OCI-LY3 (cell line): ENCODE results near the gene CSRNP3.
"Not testable (repeated sequence)": the region's sequence is repeated elsewhere in the genome, so short reads cannot be mapped to it uniquely, and the experiment has no call there.

ENCODE experiments used
- H2AFZ ChIP-seq: fragments of 200-600, 300-600 bp; shearing (Covaris generic); 2 replicates; pipeline ENCODE4 v1.6.0; 2014; ENCODE audit warnings: antibody characterized with exemption, low read depth, low read length
- H3K27ac ChIP-seq: fragments of 200-600, 300-600 bp; sonication (generic); 2 replicates; pipeline ENCODE4 v1.5.1; 2014; ENCODE audit warnings: mild to moderate bottlenecking, low read length, moderate library complexity, mixed read lengths
- H3K27me3 ChIP-seq: fragments of 200-600, 300-600 bp; sonication (generic); 2 replicates; pipeline ENCODE4 v1.6.1; 2014; ENCODE audit warnings: low read depth, low read length, mixed read lengths
- H3K36me3 ChIP-seq: fragments of 200-600, 300-600 bp; sonication (generic); replicated peaks from 2 replicates; pipeline ENCODE3; 2014; ENCODE audit warnings: low read depth, low read length, mixed read lengths
- H3K4me1 ChIP-seq: fragments of 300-600, 200-600 bp; sonication (generic); 2 replicates; pipeline ENCODE4 v1.6.1; 2014; ENCODE audit warnings: low read length, mixed read lengths
- H3K4me2 ChIP-seq: fragments of 200-600, 300-600 bp; sonication (generic); 2 replicates; pipeline ENCODE4 v1.6.1; 2014; ENCODE audit warnings: low read length, mixed read lengths
- H3K4me3 ChIP-seq: fragments of 300-600, 200-600 bp; sonication (generic); 2 replicates; pipeline ENCODE4 v1.5.1; 2014; ENCODE audit warnings: antibody characterized with exemption, mild to moderate bottlenecking, low read length, moderate library complexity
- H3K79me2 ChIP-seq: fragments of 300-600, 200-600 bp; shearing (Covaris generic); 2 replicates; pipeline ENCODE4 v1.6.1; 2014; ENCODE audit warnings: mild to moderate bottlenecking, low read length, mixed read lengths
- H3K9ac ChIP-seq: fragments of 300-600, 200-600 bp; shearing (Covaris generic); 2 replicates; pipeline ENCODE4 v1.6.0; 2014; ENCODE audit warnings: mild to moderate bottlenecking, low read length, moderate library complexity
- H3K9me3 ChIP-seq: fragments of 200-600, 300-600 bp; shearing (Covaris generic); 2 replicates; pipeline ENCODE4 v1.6.1; 2014; ENCODE audit warnings: low read length, mixed read lengths; ENCODE audit not compliant: insufficient read depth
- H4K20me1 ChIP-seq: fragments of 200-600, 300-600 bp; sonication (generic); 2 replicates; pipeline ENCODE4 v1.6.1; 2016; ENCODE audit warnings: low read length, mixed read lengths; ENCODE audit not compliant: insufficient read depth
- EZH2phosphoT487 ChIP-seq: fragments of 200-600 bp; shearing (Covaris generic); IDR thresholded peaks from 2 replicates; pipeline ENCODE4 v1.6.1; 2018; ENCODE audit warnings: antibody characterized with exemption, mixed run types, low read depth
- TF ChIP-seq, protein P1 (sequence below): fragments of 200-600, 300-600 bp; sonication (generic); IDR thresholded peaks from 2 replicates; pipeline ENCODE4 v1.5.1; 2014; ENCODE audit warnings: antibody characterized with exemption, low read length, low read depth

Gene CSRNP3

GRCh38 chr2:165662720-165663119 lies 193.2 kb downstream of the CSRNP3 start:
- H3K36me3 ChIP-seq = no peaks in the 10 kb centered on the region
- H2AFZ ChIP-seq = no peak overlapping the region
- H3K4me3 ChIP-seq = no peak overlapping the region
- no peaks in the 10 kb centered on the region for H3K4me1 ChIP-seq
- no peak overlapping the region for H3K9ac ChIP-seq
- H3K27me3 ChIP-seq = no peaks in the 10 kb centered on the region
- no peaks in the 10 kb centered on the region for H3K9me3 ChIP-seq
- no peaks in the 10 kb centered on the region for H3K79me2 ChIP-seq
- H3K4me2 ChIP-seq = no peak overlapping the region
- no peak overlapping the region for H3K27ac ChIP-seq
- TF ChIP-seq EZH2phosphoT487 = no peak
- TF ChIP-seq, protein P1, sequence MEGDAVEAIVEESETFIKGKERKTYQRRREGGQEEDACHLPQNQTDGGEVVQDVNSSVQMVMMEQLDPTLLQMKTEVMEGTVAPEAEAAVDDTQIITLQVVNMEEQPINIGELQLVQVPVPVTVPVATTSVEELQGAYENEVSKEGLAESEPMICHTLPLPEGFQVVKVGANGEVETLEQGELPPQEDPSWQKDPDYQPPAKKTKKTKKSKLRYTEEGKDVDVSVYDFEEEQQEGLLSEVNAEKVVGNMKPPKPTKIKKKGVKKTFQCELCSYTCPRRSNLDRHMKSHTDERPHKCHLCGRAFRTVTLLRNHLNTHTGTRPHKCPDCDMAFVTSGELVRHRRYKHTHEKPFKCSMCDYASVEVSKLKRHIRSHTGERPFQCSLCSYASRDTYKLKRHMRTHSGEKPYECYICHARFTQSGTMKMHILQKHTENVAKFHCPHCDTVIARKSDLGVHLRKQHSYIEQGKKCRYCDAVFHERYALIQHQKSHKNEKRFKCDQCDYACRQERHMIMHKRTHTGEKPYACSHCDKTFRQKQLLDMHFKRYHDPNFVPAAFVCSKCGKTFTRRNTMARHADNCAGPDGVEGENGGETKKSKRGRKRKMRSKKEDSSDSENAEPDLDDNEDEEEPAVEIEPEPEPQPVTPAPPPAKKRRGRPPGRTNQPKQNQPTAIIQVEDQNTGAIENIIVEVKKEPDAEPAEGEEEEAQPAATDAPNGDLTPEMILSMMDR = no peak
- no peaks in the 10 kb centered on the region for H4K20me1 ChIP-seq

GRCh38 chr2:165665614-165666013 lies 196.1 kb downstream of the CSRNP3 start:
- no peaks in the 10 kb centered on the region for H3K9me3 ChIP-seq
- H3K79me2 ChIP-seq = no peaks in the 10 kb centered on the region
- no peak overlapping the region for H3K27ac ChIP-seq
- H3K36me3 ChIP-seq = no peaks in the 10 kb centered on the region
- H3K9ac ChIP-seq = no peak overlapping the region
- H2AFZ ChIP-seq = no peak overlapping the region
- H3K27me3 ChIP-seq = no peaks in the 10 kb centered on the region
- no peak overlapping the region for H3K4me3 ChIP-seq
- TF ChIP-seq, protein P1 = no peak
- no peak for TF ChIP-seq EZH2phosphoT487
- H3K4me1 ChIP-seq = no peaks in the 10 kb centered on the region
- H4K20me1 ChIP-seq = no peaks in the 10 kb centered on the region
- H3K4me2 ChIP-seq = no peak overlapping the region

DNA sequence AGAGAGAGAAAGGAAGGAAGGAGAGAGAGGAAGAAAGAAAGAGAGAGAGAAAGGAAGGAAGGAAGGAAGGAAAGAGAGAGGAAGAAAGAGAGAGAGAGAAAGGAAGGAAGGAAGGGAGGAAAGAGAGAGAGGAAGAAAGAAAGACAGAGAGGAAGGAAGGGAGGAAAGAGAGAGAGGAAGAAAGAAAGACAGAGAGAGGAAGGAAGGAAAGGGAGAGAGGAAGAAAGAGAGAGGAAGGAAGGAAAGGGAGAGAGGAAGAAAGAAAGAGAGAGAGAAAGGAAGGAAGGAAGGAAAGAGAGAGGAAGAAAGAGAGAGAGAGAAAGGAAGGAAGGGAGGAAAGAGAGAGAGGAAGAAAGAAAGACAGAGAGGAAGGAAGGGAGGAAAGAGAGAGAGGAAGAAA lies 196.6 kb downstream of the CSRNP3 start:
- not testable (repeated sequence) for H3K79me2 ChIP-seq, H3K4me1 ChIP-seq, H3K9ac ChIP-seq, H3K36me3 ChIP-seq, H3K27ac ChIP-seq, H3K4me3 ChIP-seq, H4K20me1 ChIP-seq, H3K27me3 ChIP-seq, H3K4me2 ChIP-seq, H3K9me3 ChIP-seq, H2AFZ ChIP-seq

DNA sequence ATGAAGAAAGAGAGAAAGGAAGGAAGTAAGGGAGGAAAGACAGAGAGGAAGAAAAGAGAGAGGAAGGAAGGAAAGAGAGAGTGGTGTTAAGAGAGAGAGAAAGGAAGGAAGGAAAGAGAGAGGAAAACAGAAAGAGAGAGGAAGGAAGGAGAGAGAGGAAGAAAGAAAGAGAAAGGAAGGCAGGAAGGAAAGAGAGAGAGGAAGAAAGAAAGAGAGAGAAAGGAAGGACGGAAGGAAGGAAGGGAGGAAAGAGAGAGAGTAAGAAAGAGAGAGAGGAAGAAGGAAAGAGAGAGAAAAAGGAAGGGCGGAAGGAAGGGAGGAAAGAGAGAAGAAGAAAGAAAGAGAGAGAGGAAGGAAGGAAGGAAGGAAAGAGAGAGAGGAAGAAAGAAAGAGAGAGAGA lies 197.1 kb downstream of the CSRNP3 start:
- no peaks in the 10 kb centered on the region for H3K4me1 ChIP-seq
- H3K9me3 ChIP-seq = no peaks in the 10 kb centered on the region

More for the DNA sequence above, 197.1 kb downstream of the CSRNP3 start:
- no peak overlapping the region for H3K4me2 ChIP-seq
- TF ChIP-seq, protein P1 = no peak
- TF ChIP-seq EZH2phosphoT487 = no peak
- no peak overlapping the region for H3K27ac ChIP-seq
- H4K20me1 ChIP-seq = no peaks in the 10 kb centered on the region
- H2AFZ ChIP-seq = no peak overlapping the region
- no peak overlapping the region for H3K4me3 ChIP-seq
- H3K27me3 ChIP-seq = no peaks in the 10 kb centered on the region
- no peaks in the 10 kb centered on the region for H3K36me3 ChIP-seq
- H3K79me2 ChIP-seq = no peaks in the 10 kb centered on the region
- H3K9ac ChIP-seq = no peak overlapping the region
